Measurements from ENCODE around the gene DCAF15. TPM values are rescaled to one million over a fixed set of nuclear protein-coding genes. Genes with fewer than 3 reads are reported as not detected.

Gene DCAF15, protein sequence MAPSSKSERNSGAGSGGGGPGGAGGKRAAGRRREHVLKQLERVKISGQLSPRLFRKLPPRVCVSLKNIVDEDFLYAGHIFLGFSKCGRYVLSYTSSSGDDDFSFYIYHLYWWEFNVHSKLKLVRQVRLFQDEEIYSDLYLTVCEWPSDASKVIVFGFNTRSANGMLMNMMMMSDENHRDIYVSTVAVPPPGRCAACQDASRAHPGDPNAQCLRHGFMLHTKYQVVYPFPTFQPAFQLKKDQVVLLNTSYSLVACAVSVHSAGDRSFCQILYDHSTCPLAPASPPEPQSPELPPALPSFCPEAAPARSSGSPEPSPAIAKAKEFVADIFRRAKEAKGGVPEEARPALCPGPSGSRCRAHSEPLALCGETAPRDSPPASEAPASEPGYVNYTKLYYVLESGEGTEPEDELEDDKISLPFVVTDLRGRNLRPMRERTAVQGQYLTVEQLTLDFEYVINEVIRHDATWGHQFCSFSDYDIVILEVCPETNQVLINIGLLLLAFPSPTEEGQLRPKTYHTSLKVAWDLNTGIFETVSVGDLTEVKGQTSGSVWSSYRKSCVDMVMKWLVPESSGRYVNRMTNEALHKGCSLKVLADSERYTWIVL
- 7.0 and 10.0 TPM in 2 replicates for total RNA-seq

DNA sequence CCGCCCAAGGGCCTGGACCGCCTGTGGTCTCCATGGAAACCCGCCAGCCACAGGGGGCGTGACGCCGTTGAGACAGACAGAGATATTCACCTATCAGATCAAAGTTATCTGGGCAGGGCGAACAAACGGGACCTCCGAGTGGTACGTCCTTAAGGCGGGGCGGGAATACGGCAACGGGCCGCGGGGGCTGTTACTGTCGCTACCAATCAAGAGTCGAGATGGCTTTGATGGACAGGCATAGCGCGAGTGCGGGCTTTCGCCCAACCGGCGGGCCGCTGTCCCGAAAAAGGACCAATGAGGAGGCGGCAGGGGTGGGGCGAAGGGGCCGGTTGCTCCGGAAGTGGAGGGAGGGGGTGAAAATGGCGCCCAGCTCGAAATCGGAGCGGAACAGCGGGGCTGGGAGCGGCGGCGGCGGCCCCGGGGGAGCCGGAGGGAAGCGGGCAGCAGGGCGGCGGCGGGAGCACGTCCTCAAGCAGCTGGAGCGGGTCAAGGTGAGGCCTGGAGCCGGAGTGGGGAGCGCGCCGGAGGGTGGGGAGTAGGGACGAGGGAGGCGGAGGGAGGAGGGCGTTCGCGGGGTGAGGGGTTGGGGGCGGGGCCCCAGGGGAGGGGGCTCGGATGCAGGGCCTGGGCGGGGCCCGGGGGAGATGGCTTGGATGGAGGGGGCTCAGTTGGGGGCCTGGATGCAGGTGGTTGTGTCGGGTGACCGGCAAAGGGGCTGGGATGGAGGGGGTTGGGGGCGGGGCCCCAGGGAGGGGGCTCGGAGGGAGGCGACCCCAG is at the start of gene DCAF15:
TSS of gene DCAF15 (plus strand) at position 356 of the 777 bp plus-strand sequence. CDS start at position 360, 4 bp downstream.

DNA sequence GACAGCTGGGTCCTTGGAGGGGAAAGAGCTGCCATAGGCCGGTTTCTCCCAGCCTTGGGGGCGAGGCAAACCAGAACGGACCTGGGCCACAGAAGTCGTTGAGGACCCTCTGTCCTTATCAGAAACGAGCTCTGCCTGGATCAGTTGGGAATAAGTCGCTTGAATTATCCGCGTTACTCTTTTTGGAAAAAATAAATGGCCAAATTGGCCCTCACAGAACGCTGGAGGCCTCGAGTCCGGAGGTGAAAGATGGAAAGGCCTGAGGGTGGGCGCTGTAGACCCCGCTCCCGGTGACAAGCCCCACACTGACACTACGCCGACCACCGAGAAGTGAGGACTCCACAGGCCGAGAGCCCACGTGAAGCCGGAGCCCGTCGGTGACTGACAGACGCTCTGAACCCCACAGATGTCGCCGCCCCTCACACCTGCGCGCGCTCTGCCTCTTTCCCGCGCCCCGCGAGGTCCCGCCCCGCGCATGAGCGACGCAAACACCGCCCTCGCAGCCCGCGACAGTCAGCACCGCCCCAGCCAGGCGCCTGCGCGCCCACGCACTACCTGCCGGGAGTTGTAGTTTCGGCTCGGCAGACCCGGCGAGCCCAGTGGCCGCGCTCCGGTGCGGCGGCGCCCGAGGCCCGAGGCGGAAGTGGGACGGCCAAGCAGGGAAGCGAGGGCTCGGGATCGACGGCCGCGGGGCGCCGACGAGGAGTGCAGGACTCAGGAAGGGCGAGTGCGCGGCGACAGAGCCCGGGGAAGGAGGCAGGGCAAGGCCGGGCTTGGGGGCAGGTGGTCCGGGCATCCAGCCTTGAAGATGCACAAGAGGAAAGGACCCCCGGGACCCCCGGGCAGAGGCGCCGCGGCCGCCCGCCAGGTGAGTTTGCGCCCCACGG is 46.4 kb upstream of the DCAF15 start, which contains the start of the genes BRME1 and CC2D1A:
TSS of gene BRME1 (minus strand) at position 484 of the 887 bp plus-strand sequence. CDS start 1,225 bp downstream, outside the sequence.
TSS of gene CC2D1A (plus strand) at position 568 of the 887 bp plus-strand sequence. CDS start at position 809, 241 bp downstream.

DNA sequence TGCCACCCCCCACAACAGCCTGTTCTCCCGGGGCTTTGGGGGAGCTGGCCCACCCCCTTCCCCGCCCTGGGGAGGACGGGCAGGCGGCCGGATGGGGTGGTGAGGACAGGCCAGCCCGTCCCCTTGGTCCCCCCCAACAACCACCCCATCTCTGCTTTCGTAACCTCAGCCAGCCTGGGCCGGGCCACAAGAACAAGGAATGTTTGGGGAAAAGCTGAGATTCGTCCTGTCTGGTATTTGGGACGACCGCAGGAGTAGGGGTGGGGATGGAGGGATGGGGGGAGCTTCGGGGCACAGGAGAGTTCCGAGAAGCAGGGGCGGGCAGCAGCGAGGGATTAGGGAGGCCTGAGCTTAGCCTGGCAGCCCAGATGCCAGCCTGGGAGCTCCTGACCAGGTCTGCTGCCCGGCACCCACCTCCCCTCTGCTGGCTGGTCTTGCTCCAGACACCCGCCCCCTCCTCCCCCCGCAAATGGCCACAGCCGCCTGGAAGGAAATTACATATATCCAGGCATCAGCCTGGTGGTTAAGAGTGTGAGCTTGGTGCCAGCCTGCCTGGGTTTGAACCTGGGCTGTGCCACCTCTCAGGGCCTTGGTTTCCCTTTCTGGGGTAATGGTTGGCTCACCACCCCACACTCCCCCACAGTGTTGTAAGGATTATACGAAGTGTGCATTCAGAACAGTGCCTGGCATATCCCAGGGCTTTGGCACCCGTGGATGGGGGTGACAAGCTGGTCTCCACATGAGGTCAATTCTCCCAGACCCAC is 13.8 kb upstream of the DCAF15 start, which contains the start of gene PODNL1:
TSS of gene PODNL1 (minus strand) at position 117 of the 764 bp plus-strand sequence. CDS start 236 bp downstream, outside the sequence.

DNA sequence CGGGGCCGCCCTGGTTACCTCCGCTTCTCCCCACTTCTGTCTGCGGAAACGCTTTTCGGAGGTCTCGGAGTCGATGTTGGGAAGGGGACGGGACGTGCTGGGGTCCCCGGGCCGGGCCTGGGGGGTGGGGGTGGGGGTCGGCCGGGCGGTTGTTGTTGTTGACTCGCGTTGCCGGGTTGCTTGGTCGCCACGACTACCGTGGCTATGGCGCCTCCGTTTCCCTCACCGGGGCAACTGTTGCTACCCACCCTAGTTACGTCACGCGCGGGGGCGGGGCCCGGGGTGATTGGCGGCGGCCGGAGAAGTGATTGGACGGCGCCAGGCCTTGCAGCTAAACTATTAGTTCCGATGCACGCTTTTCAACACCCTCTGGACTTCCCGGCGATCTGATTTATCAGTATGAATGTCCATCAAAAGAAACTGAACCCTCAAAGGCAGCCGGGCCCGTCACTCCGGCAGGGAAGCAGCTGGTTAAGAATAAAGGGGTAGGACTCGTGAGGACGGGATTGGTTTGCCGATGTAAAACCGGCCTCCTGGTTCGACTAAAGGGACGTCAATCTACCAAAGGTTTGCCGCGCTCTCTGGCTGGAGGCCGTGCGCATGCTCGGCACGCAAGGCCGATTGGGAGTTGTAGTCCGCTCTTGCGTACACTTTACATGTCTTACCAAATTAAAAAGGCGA is 53.9 kb downstream of the DCAF15 start, which contains the start of gene RFX1:
TSS of gene RFX1 (minus strand) at position 236 of the 681 bp plus-strand sequence. CDS start 12,477 bp downstream, outside the sequence.

Other genes with a start within 250 kb of the DCAF15 start
- gene MRI1, start 188.0 kb upstream of the DCAF15 start, total RNA-seq: 35.8 and 38.9 TPM in 2 replicates
- gene C19orf53, start 178.1 kb upstream of the DCAF15 start, total RNA-seq: 46.9 and 58.9 TPM in 2 replicates
- gene ZSWIM4, start 157.1 kb upstream of the DCAF15 start, total RNA-seq: 8.0 and 19.4 TPM in 2 replicates
- 0.33 TPM in 1 of 2 replicates, not detected in the other for gene NANOS3, start 75.4 kb upstream of the DCAF15 start, total RNA-seq
- gene BRME1, start 46.4 kb upstream of the DCAF15 start, total RNA-seq: 0.65 and 0.99 TPM in 2 replicates
- 12.2 and 15.5 TPM in 2 replicates for gene CC2D1A, start 46.3 kb upstream of the DCAF15 start, total RNA-seq
- gene PODNL1, start 14.1 kb upstream of the DCAF15 start, total RNA-seq: 3.2 and 5.9 TPM in 2 replicates
- gene RFX1, start 53.8 kb downstream of the DCAF15 start, total RNA-seq: 6.6 and 8.0 TPM in 2 replicates
- not detected in 2 replicates for gene RLN3, start 75.6 kb downstream of the DCAF15 start, total RNA-seq
- gene IL27RA, start 79.3 kb downstream of the DCAF15 start, total RNA-seq: 1.7 and 6.8 TPM in 2 replicates
- 0.07 and 0.46 TPM in 2 replicates for gene PALM3, start 109.6 kb downstream of the DCAF15 start, total RNA-seq
- 0.89 and 1.6 TPM in 2 replicates for gene MISP3, start 120.3 kb downstream of the DCAF15 start, total RNA-seq
- not detected in 2 replicates for gene C19orf67, start 133.3 kb downstream of the DCAF15 start, total RNA-seq
- 22.2 and 38.2 TPM in 2 replicates for gene SAMD1, start 138.2 kb downstream of the DCAF15 start, total RNA-seq
- gene PRKACA, start 165.3 kb downstream of the DCAF15 start, total RNA-seq: 85.1 and 89.7 TPM in 2 replicates
- gene ASF1B, start 184.1 kb downstream of the DCAF15 start, total RNA-seq: 2.0 and 2.8 TPM in 2 replicates

Measured in smooth muscle cell of the pulmonary artery (primary cell).